MM.1S (cell line): ENCODE data around the gene DIP2C.

Experiments used
- DNase-seq: peaks from one replicate; pipeline ENCODE4 v3.0.0-alpha.2; 2015
- H2AFZ ChIP-seq: fragments of 300-600 bp; sonication (generic); 2 replicates; pipeline ENCODE4 v1.6.0; 2016; ENCODE audit warnings: antibody characterized with exemption, low read length
- H3F3A ChIP-seq: fragments of 300-600 bp; sonication (generic); 2 replicates; pipeline ENCODE4 v1.6.1; 2016; ENCODE audit warnings: mild to moderate bottlenecking, antibody characterized with exemption, low read length, moderate library complexity, mixed read lengths; ENCODE audit not compliant: insufficient read depth
- H3K27ac ChIP-seq: fragments of 300-600 bp; sonication (generic); 2 replicates; pipeline ENCODE4 v1.5.1; 2016; ENCODE audit warnings: mild to moderate bottlenecking, low read length
- H3K27me3 ChIP-seq: fragments of 300-600 bp; sonication (generic); replicated peaks from 2 replicates; pipeline ENCODE4 v1.6.0; 2016; ENCODE audit warnings: low read length; ENCODE audit not compliant: insufficient read depth
- H3K36me3 ChIP-seq: fragments of 300-600 bp; sonication (generic); replicated peaks from 2 replicates; pipeline ENCODE4 v1.6.1; 2016; ENCODE audit warnings: mild to moderate bottlenecking, low read length, mixed read lengths; ENCODE audit not compliant: insufficient read depth
- H3K4me1 ChIP-seq: fragments of 300-600 bp; sonication (generic); 2 replicates; pipeline ENCODE4 v1.6.1; 2016; ENCODE audit warnings: low read length, mixed read lengths
- H3K4me2 ChIP-seq: fragments of 300-600 bp; sonication (generic); 2 replicates; pipeline ENCODE4 v1.6.0; 2016; ENCODE audit warnings: low read depth, low read length
- H3K4me3 ChIP-seq: fragments of 300-600 bp; sonication (generic); 2 replicates; pipeline ENCODE4 v1.5.1; 2016; ENCODE audit warnings: low read length, mixed read lengths
- H3K79me2 ChIP-seq: fragments of 300-600 bp; sonication (generic); 2 replicates; pipeline ENCODE4 v1.6.1; 2016; ENCODE audit warnings: mixed run types, low read length, mixed read lengths
- H3K9ac ChIP-seq: fragments of 300-600 bp; sonication (generic); 2 replicates; pipeline ENCODE4 v1.6.1; 2016; ENCODE audit warnings: low read length, mixed read lengths
- H3K9me2 ChIP-seq: fragments of 300-600 bp; sonication (generic); replicated peaks from 2 replicates; pipeline ENCODE4 v1.6.1; 2016; ENCODE audit warnings: mild to moderate bottlenecking, low read length, mixed read lengths; ENCODE audit not compliant: insufficient read depth
- H3K9me3 ChIP-seq: fragments of 300-600 bp; sonication (generic); replicated peaks from 2 replicates; pipeline ENCODE4 v1.6.1; 2016; ENCODE audit warnings: mild to moderate bottlenecking, low read length, mixed read lengths; ENCODE audit not compliant: insufficient read depth
- H4K20me1 ChIP-seq: fragments of 300-600 bp; sonication (generic); 2 replicates; pipeline ENCODE4 v1.6.1; 2016; ENCODE audit warnings: mild to moderate bottlenecking, low read length, moderate library complexity, mixed read lengths; ENCODE audit not compliant: insufficient read depth
- CTCF ChIP-seq: fragments of 300-600 bp; sonication (generic); IDR thresholded peaks from 2 replicates; pipeline ENCODE4 v1.5.1; 2016; ENCODE audit warnings: antibody characterized with exemption, low read length, mixed read lengths
- EZH2 ChIP-seq: fragments of 300-600 bp; sonication (generic); optimal IDR thresholded peaks from 2 replicates; pipeline ENCODE3; 2017; ENCODE audit warnings: low read depth, mild to moderate bottlenecking, antibody characterized with exemption, low read length, mixed read lengths
- EZH2phosphoT487 ChIP-seq: fragments of 300-600 bp; sonication (generic); IDR thresholded peaks from 2 replicates; pipeline ENCODE4 v1.6.1; 2018; ENCODE audit warnings: antibody characterized with exemption, low read length

The DIP2C gene

GRCh38 chr10:561721-562120, 127.7 kb downstream of the DIP2C start:
- H3K9ac ChIP-seq: no peak overlapping the region
- no peaks in the 10 kb centered on the region for H3K27me3 ChIP-seq
- H3K79me2 ChIP-seq: peaks cover 57% of the 10 kb centered on the region
- DNase-seq: no peak
- no peak overlapping the region for H3K27ac ChIP-seq
- peaks cover 28% of the 10 kb centered on the region for H3F3A ChIP-seq
- no peaks in the 10 kb centered on the region for H3K9me2 ChIP-seq
- H4K20me1 ChIP-seq: no peaks in the 10 kb centered on the region
- H2AFZ ChIP-seq: no peak overlapping the region
- no peak overlapping the region for H3K4me2 ChIP-seq
- H3K36me3 ChIP-seq: no peaks in the 10 kb centered on the region
- no peaks in the 10 kb centered on the region for H3K9me3 ChIP-seq
- H3K4me1 ChIP-seq: peaks cover 34% of the 10 kb centered on the region
- TF ChIP-seq EZH2 (no peak), CTCF (no peak), EZH2phosphoT487 (no peak)
- no peak overlapping the region for H3K4me3 ChIP-seq

DNA sequence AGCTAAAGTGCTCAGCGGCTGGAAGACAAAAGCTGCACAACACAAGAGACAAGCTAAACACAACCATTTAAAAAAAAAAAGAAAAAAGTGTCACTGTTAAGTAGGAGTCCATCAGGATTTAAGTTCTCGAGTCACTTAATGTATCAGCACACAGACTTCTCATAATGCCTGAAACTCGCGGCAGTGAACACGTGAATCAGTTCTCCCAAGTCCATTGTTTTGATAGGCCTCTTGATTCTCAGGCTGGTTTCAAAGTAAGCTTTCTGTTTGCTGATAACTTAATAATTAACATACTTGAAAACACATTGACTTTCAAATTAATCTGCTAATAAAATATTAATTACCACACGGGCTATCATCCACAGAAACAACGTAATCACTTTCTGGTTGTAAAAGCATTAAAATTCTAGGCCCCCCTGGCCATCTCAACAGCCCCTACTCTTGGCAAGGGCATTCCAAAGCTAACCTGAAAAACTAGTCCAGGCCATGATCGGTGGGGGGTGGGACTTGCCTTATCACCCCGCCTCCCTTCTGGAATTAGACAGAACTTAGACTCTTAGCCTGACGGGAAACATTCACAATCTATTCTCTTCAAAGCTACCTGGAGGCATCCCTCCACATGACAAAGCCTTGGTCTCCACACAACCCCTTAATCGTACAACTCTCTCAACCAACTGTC, 129.0 kb downstream of the DIP2C start:
- H3K4me2 ChIP-seq: no peak overlapping the region
- peaks cover 22% of the 10 kb centered on the region for H3K4me1 ChIP-seq
- no peak overlapping the region for H3K27ac ChIP-seq
- TF ChIP-seq EZH2phosphoT487 (no peak), CTCF (no peak), EZH2 (no peak)
- no peaks in the 10 kb centered on the region for H4K20me1 ChIP-seq
- no peak overlapping the region for H2AFZ ChIP-seq
- H3K9me2 ChIP-seq: no peaks in the 10 kb centered on the region
- peaks cover 15% of the 10 kb centered on the region for H3F3A ChIP-seq
- H3K4me3 ChIP-seq: no peak overlapping the region
- H3K27me3 ChIP-seq: no peaks in the 10 kb centered on the region
- H3K79me2 ChIP-seq: peaks cover 62% of the 10 kb centered on the region
- no peak for DNase-seq
- no peaks in the 10 kb centered on the region for H3K36me3 ChIP-seq
- no peak overlapping the region for H3K9ac ChIP-seq
- H3K9me3 ChIP-seq: no peaks in the 10 kb centered on the region

- no peak for DNase-seq
- peaks cover 16% of the 10 kb centered on the region for H3K4me1 ChIP-seq
- H3K9ac ChIP-seq: no peak overlapping the region
Measured at GRCh38 chr10:559767-560047, 129.8 kb downstream of the DIP2C start.

More at GRCh38 chr10:559767-560047, 129.8 kb downstream of the DIP2C start:
- H3K4me3 ChIP-seq: no peak overlapping the region
- no peaks in the 10 kb centered on the region for H3K9me2 ChIP-seq
- TF ChIP-seq CTCF (no peak), EZH2phosphoT487 (no peak), EZH2 (no peak)
- H3K27me3 ChIP-seq: no peaks in the 10 kb centered on the region
- no peak overlapping the region for H3K4me2 ChIP-seq
- H4K20me1 ChIP-seq: no peaks in the 10 kb centered on the region
- no peak overlapping the region for H2AFZ ChIP-seq
- peaks cover 8% of the 10 kb centered on the region for H3F3A ChIP-seq
- H3K9me3 ChIP-seq: no peaks in the 10 kb centered on the region
- peaks cover 62% of the 10 kb centered on the region for H3K79me2 ChIP-seq
- H3K36me3 ChIP-seq: no peaks in the 10 kb centered on the region
- H3K27ac ChIP-seq: no peak overlapping the region
